Loucy (cell line): ENCODE results near the gene RASSF7.

ENCODE experiments used
- EZH2phosphoT487 ChIP-seq: fragments of 200-600 bp; IDR thresholded peaks from 2 replicates; pipeline ENCODE4 v1.6.1; 2018; ENCODE audit warnings: antibody characterized with exemption, mild to moderate bottlenecking, moderate library complexity, borderline replicate concordance
- TF ChIP-seq, protein P1 (sequence below): fragments of 200-600 bp; sonication (generic); conservative IDR thresholded peaks from 2 replicates; pipeline ENCODE4 v1.5.1; 2014; ENCODE audit warnings: mild to moderate bottlenecking, antibody characterized with exemption, low read length

DNA sequence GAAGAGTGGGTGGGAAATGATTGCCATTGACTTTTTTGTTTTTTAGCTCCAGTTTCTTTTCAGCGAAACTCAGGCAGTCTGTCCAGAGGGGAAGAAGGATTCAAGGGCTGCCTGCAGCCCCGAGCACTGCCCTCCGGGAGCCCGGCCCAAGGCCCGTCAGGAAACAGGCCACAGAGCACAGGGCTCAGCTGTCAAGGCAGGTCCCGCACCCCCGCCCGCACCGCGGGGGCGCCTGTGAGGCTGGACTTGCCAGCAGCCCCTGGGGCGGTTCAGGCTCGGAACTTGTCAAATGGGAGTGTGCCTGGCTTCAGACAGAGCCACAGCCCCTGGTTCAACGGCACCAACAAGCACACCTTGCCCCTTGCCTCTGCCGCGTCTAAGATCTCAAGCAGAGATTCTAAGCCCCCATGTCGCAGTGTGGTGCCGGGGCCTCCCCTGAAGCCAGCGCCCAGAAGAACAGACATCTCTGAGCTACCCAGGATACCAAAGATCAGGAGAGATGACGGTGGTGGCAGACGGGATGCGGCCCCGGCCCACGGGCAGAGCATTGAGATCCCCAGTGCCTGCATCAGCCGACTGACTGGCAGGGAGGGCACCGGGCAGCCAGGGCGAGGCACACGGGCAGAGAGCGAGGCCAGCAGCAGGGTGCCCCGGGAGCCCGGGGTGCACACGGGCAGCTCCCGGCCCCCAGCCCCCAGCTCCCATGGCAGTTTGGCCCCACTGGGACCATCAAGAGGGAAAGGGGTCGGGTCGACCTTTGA is 46.4 kb downstream of the RASSF7 start:
- TF ChIP-seq, protein P1, sequence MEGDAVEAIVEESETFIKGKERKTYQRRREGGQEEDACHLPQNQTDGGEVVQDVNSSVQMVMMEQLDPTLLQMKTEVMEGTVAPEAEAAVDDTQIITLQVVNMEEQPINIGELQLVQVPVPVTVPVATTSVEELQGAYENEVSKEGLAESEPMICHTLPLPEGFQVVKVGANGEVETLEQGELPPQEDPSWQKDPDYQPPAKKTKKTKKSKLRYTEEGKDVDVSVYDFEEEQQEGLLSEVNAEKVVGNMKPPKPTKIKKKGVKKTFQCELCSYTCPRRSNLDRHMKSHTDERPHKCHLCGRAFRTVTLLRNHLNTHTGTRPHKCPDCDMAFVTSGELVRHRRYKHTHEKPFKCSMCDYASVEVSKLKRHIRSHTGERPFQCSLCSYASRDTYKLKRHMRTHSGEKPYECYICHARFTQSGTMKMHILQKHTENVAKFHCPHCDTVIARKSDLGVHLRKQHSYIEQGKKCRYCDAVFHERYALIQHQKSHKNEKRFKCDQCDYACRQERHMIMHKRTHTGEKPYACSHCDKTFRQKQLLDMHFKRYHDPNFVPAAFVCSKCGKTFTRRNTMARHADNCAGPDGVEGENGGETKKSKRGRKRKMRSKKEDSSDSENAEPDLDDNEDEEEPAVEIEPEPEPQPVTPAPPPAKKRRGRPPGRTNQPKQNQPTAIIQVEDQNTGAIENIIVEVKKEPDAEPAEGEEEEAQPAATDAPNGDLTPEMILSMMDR: no peak
- TF ChIP-seq EZH2phosphoT487: no peak
